ENCODE results near the gene KIAA0586. TPM values are rescaled to one million over a fixed set of nuclear protein-coding genes. Genes with fewer than 3 reads are reported as not detected.
"Not testable (repeated sequence)": the region's sequence is repeated elsewhere in the genome, so short reads cannot be mapped to it uniquely, and the experiment has no call there.

Gene KIAA0586
- total RNA-seq, 2 experiments from 2014 or later = 24.9 to 27.0 TPM

- DNase-seq = no peak
- POLR2A ChIA-PET = no interaction called here
- CTCF ChIA-PET = no interaction called here
- H3K4me1 Mint-ChIP-seq (ENCODE audit: low read depth) = no peaks in the 10 kb centered on the region
- H3K4me3 Mint-ChIP-seq = no peak overlapping the region
- H3K36me3 Mint-ChIP-seq (ENCODE audit: low read depth) = peaks cover 21% of the 10 kb centered on the region
- H3K9me3 Mint-ChIP-seq (ENCODE audit: insufficient read depth) = no peaks in the 10 kb centered on the region
- H3K27ac Mint-ChIP-seq = no peak overlapping the region
- ATAC-seq = no peak
- H3K27me3 Mint-ChIP-seq (ENCODE audit: low read depth) = no peaks in the 10 kb centered on the region
Measured at GRCh38 chr14:58465421-58465820, 37.9 kb downstream of the KIAA0586 start.

- CTCF ChIA-PET = interaction anchor here (0.9 kb wide), 1 partner anchor 15 kb away, joined by 3 read pairs; no protein-coding TSS in a partner anchor
- no peaks in the 10 kb centered on the region for H3K9me3 Mint-ChIP-seq (ENCODE audit: insufficient read depth)
- H3K27me3 Mint-ChIP-seq (ENCODE audit: low read depth) = no peaks in the 10 kb centered on the region
- POLR2A ChIA-PET = no interaction called here
- H3K4me1 Mint-ChIP-seq (ENCODE audit: low read depth) = no peaks in the 10 kb centered on the region
- no peak for DNase-seq
- no peak overlapping the region for H3K4me3 Mint-ChIP-seq
- no peak for ATAC-seq
- H3K36me3 Mint-ChIP-seq (ENCODE audit: low read depth) = peaks cover 16% of the 10 kb centered on the region
- H3K27ac Mint-ChIP-seq = no peak overlapping the region
Measured at GRCh38 chr14:58466459-58466858, 38.9 kb downstream of the KIAA0586 start.

- Mint-ChIP-seq H3K36me3 (ENCODE audit: low read depth) (peaks cover 13% of the 10 kb centered on the region), H3K4me3 (no peak overlapping the region), H3K9me3 (ENCODE audit: insufficient read depth) (no peaks in the 10 kb centered on the region), H3K27me3 (ENCODE audit: low read depth) (no peaks in the 10 kb centered on the region), H3K27ac (no peak overlapping the region), H3K4me1 (ENCODE audit: low read depth) (no peaks in the 10 kb centered on the region)
- ChIA-PET POLR2A (no interaction called here), CTCF (interaction anchor here (1.4 kb wide), 1 partner anchor 34 kb away, joined by 4 read pairs; no protein-coding TSS in a partner anchor)
- no peak for ATAC-seq
- no peak for DNase-seq
Measured at GRCh38 chr14:58467575-58467974, 40.1 kb downstream of the KIAA0586 start.

- ATAC-seq = no peak
- H3K27ac Mint-ChIP-seq = no peak overlapping the region
- H3K9me3 Mint-ChIP-seq (ENCODE audit: insufficient read depth) = no peaks in the 10 kb centered on the region
- POLR2A ChIA-PET = no interaction called here
- no peak for DNase-seq
- H3K27me3 Mint-ChIP-seq (ENCODE audit: low read depth) = no peaks in the 10 kb centered on the region
- H3K4me1 Mint-ChIP-seq (ENCODE audit: low read depth) = no peaks in the 10 kb centered on the region
- CTCF ChIA-PET = no interaction called here
- peaks cover 9% of the 10 kb centered on the region for H3K36me3 Mint-ChIP-seq (ENCODE audit: low read depth)
- no peak overlapping the region for H3K4me3 Mint-ChIP-seq
Measured at GRCh38 chr14:58469309-58469708, 41.8 kb downstream of the KIAA0586 start.

GRCh38 chr14:58476320-58476719 is 48.8 kb downstream of the KIAA0586 start:
- ATAC-seq (no peak), DNase-seq (no peak)
- Mint-ChIP-seq H3K9me3 (ENCODE audit: insufficient read depth) (no peaks in the 10 kb centered on the region), H3K27me3 (ENCODE audit: low read depth) (no peaks in the 10 kb centered on the region), H3K4me3 (no peak overlapping the region), H3K27ac (no peak overlapping the region), H3K4me1 (ENCODE audit: low read depth) (peaks cover 5% of the 10 kb centered on the region), H3K36me3 (ENCODE audit: low read depth) (peaks cover 8% of the 10 kb centered on the region)
- ChIA-PET CTCF (interaction anchor here (3.1 kb wide), 1 partner anchor 25 kb away, joined by 9 read pairs; no protein-coding TSS in a partner anchor), POLR2A (no interaction called here)

GRCh38 chr14:58477653-58478052 is 50.1 kb downstream of the KIAA0586 start:
- ATAC-seq (no peak), DNase-seq (no peak)
- H3K27ac Mint-ChIP-seq = no peak overlapping the region
- H3K27me3 Mint-ChIP-seq (ENCODE audit: low read depth) = no peaks in the 10 kb centered on the region
- no peaks in the 10 kb centered on the region for H3K9me3 Mint-ChIP-seq (ENCODE audit: insufficient read depth)
- ChIA-PET POLR2A (no interaction called here), CTCF (interaction anchor here (3.1 kb wide), 1 partner anchor 24 kb away, joined by 9 read pairs; no protein-coding TSS in a partner anchor)
- no peak overlapping the region for H3K4me3 Mint-ChIP-seq
- H3K4me1 Mint-ChIP-seq (ENCODE audit: low read depth) = peaks cover 5% of the 10 kb centered on the region
- peaks cover 8% of the 10 kb centered on the region for H3K36me3 Mint-ChIP-seq (ENCODE audit: low read depth)

- H3K4me3 Mint-ChIP-seq; DNase-seq; H3K27ac Mint-ChIP-seq; H3K4me1 Mint-ChIP-seq (ENCODE audit: low read depth); H3K27me3 Mint-ChIP-seq (ENCODE audit: low read depth); POLR2A ChIA-PET; H3K36me3 Mint-ChIP-seq (ENCODE audit: low read depth); ATAC-seq; H3K9me3 Mint-ChIP-seq (ENCODE audit: insufficient read depth): not testable (repeated sequence)
- CTCF ChIA-PET = interaction anchor here (3.1 kb wide), 1 partner anchor 23 kb away, joined by 9 read pairs; no protein-coding TSS in a partner anchor
Measured at GRCh38 chr14:58478329-58478728, 50.8 kb downstream of the KIAA0586 start.

GRCh38 chr14:58479975-58480374 is 52.5 kb downstream of the KIAA0586 start:
- CTCF ChIA-PET = interaction anchor here (0.7 to 0.8 kb wide), 2 partner anchors 157 to 641 kb away, joined by 3 to 4 read pairs; no protein-coding TSS in a partner anchor
- H3K4me3 Mint-ChIP-seq = no peak overlapping the region
- ATAC-seq (no peak), DNase-seq (no peak)
- POLR2A ChIA-PET = no interaction called here
- peaks cover 8% of the 10 kb centered on the region for H3K36me3 Mint-ChIP-seq (ENCODE audit: low read depth)
- H3K4me1 Mint-ChIP-seq (ENCODE audit: low read depth) = peaks cover 5% of the 10 kb centered on the region
- no peaks in the 10 kb centered on the region for H3K9me3 Mint-ChIP-seq (ENCODE audit: insufficient read depth)
- H3K27ac Mint-ChIP-seq = no peak overlapping the region
- no peaks in the 10 kb centered on the region for H3K27me3 Mint-ChIP-seq (ENCODE audit: low read depth)

GRCh38 chr14:58484176-58484575 is 56.7 kb downstream of the KIAA0586 start:
- CTCF ChIA-PET = no interaction called here
- no peaks in the 10 kb centered on the region for H3K27me3 Mint-ChIP-seq (ENCODE audit: low read depth)
- no peak for ATAC-seq
- H3K27ac Mint-ChIP-seq = no peak overlapping the region
- no peak overlapping the region for H3K4me3 Mint-ChIP-seq
- H3K4me1 Mint-ChIP-seq (ENCODE audit: low read depth) = peaks cover 9% of the 10 kb centered on the region
- no peak for DNase-seq
- no peaks in the 10 kb centered on the region for H3K9me3 Mint-ChIP-seq (ENCODE audit: insufficient read depth)
- peaks cover 11% of the 10 kb centered on the region for H3K36me3 Mint-ChIP-seq (ENCODE audit: low read depth)
- POLR2A ChIA-PET = no interaction called here

GRCh38 chr14:58488550-58488949 is 61.0 kb downstream of the KIAA0586 start:
- ATAC-seq (no peak), DNase-seq (no peak)
- H3K36me3 Mint-ChIP-seq (ENCODE audit: low read depth) = peaks cover 13% of the 10 kb centered on the region
- H3K27me3 Mint-ChIP-seq (ENCODE audit: low read depth) = no peaks in the 10 kb centered on the region
- H3K4me3 Mint-ChIP-seq = no peak overlapping the region
- POLR2A ChIA-PET = no interaction called here
- peak overlapping the region; percentile 41 for H3K27ac Mint-ChIP-seq
- CTCF ChIA-PET = interaction anchor here (1.3 kb wide), 1 partner anchor 13 kb away, joined by 8 read pairs; no protein-coding TSS in a partner anchor
- H3K4me1 Mint-ChIP-seq (ENCODE audit: low read depth) = peaks cover 11% of the 10 kb centered on the region
- H3K9me3 Mint-ChIP-seq (ENCODE audit: insufficient read depth) = no peaks in the 10 kb centered on the region

GRCh38 chr14:58491593-58491992 is 64.1 kb downstream of the KIAA0586 start:
- Mint-ChIP-seq H3K36me3 (ENCODE audit: low read depth) (peaks cover 9% of the 10 kb centered on the region), H3K27ac (no peak overlapping the region), H3K9me3 (ENCODE audit: insufficient read depth) (no peaks in the 10 kb centered on the region), H3K4me3 (no peak overlapping the region), H3K27me3 (ENCODE audit: low read depth) (no peaks in the 10 kb centered on the region), H3K4me1 (ENCODE audit: low read depth) (peaks cover 11% of the 10 kb centered on the region)
- DNase-seq = no peak
- ChIA-PET POLR2A (no interaction called here), CTCF (interaction anchor here (2.5 kb wide), 1 partner anchor 9 kb away, joined by 9 read pairs; no protein-coding TSS in a partner anchor)
- ATAC-seq = no peak

GRCh38 chr14:58492044-58492443 is 64.5 kb downstream of the KIAA0586 start:
- Mint-ChIP-seq H3K4me3 (no peak overlapping the region), H3K9me3 (ENCODE audit: insufficient read depth) (no peaks in the 10 kb centered on the region), H3K27me3 (ENCODE audit: low read depth) (no peaks in the 10 kb centered on the region), H3K4me1 (ENCODE audit: low read depth) (peaks cover 11% of the 10 kb centered on the region), H3K27ac (no peak overlapping the region), H3K36me3 (ENCODE audit: low read depth) (peaks cover 9% of the 10 kb centered on the region)
- ChIA-PET POLR2A (no interaction called here), CTCF (interaction anchor here (1.0 kb wide), 1 partner anchor 9 kb away, joined by 3 read pairs; no protein-coding TSS in a partner anchor)
- ATAC-seq (no peak), DNase-seq (no peak)
